Activated naive CD4-positive, alpha-beta T cell treated with anti-CD3 and anti-CD28 coated beads for 36 hours (primary cell): ENCODE data around the gene VWA3A. TPM values are rescaled to one million over a fixed set of nuclear protein-coding genes. Genes with fewer than 3 reads are reported as not detected.
"Not testable (repeated sequence)": the region's sequence is repeated elsewhere in the genome, so short reads cannot be mapped to it uniquely, and the experiment has no call there.

Source experiments
- CTCF ChIA-PET: fragments of 350-600 bp; sonication (Branson Sonifier 250); formaldehyde crosslinking; loops from one replicate; lab custom pipeline; 2021; ENCODE audit warnings: antibody characterized with exemption; lab: Charles Lee
- DNase-seq: peaks from one replicate; pipeline ENCODE4 v3.0.0-alpha.2; 2020
- H3K27ac Mint-ChIP-seq: one replicate; pipeline ENCODE4 v1.8.0; 2021; ENCODE audit warnings: mild to moderate bottlenecking, mixed read lengths
- H3K27me3 Mint-ChIP-seq: one replicate; pipeline ENCODE4 v1.8.0; 2021; ENCODE audit warnings: low read depth, mixed read lengths
- H3K36me3 Mint-ChIP-seq: one replicate; pipeline ENCODE4 v1.8.0; 2021; ENCODE audit warnings: low read depth, mixed read lengths
- H3K4me1 Mint-ChIP-seq: one replicate; pipeline ENCODE4 v1.8.0; 2021; ENCODE audit warnings: low read depth, mixed read lengths
- H3K4me3 Mint-ChIP-seq: one replicate; pipeline ENCODE4 v1.8.0; 2021; ENCODE audit warnings: mild to moderate bottlenecking, moderate library complexity, mixed read lengths
- H3K9me3 Mint-ChIP-seq: one replicate; pipeline ENCODE4 v1.8.0; 2021; ENCODE audit warnings: mixed read lengths
- intact Hi-C: fragments of 100-400 bp; cut with micrococcal nuclease; formaldehyde crosslinking; loops from one replicate; pipeline ENCODE4 v1.15.1; 2023
- total RNA-seq, 2 experiments: library from RNA; stranded (reverse); gene quantifications; one replicate each; pipeline ENCODE4 v1.2.3, GENCODE V29; 2021

VWA3A gene
- total RNA-seq, 2 experiments from 2014 or later = not detected

DNA sequence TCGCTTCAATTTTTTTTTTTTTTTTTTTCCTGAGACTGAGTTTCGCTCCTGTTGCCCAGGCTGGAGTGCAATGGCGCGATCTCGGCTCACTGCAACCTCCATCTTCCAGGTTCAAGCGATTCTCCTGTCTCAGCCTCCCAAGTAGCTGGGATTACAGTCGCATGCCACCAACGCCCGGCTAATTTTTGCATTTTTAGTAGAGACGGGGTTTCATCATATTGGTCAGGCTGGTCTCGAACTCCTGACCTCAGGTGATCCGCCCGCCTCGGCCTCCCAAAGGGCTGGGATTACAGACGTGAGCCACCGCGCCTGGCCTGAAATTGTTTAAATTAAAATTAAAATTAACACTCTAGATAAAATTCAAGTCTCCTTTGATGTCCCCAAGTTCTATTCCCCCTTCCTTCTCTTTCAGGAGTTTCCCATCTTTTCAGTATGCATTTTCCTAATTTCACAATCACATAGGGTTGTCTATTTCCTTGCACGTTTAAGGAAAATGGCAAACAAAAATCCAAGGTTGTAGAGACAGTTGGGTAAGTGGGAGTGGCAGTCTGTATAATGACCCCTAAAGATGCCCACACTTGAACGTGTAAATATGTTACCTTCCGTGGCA, 104.3 kb downstream of the VWA3A start:
- intact Hi-C loops = loop anchor here (10.0 kb wide), 2 partner anchors 1292 to 1322 kb away; partner anchors contain the start of genes DCUN1D3 and LYRM1
- Mint-ChIP-seq H3K4me3 (peak overlapping the region; percentile 80), H3K4me1 (peaks cover 40% of the 10 kb centered on the region)
- H3K36me3 Mint-ChIP-seq, H3K27ac Mint-ChIP-seq, H3K9me3 Mint-ChIP-seq, H3K27me3 Mint-ChIP-seq: not testable (repeated sequence)
- DNase-seq = peak; percentile 30
- CTCF ChIA-PET = interaction anchor here (0.6 to 2.9 kb wide), 7 partner anchors 9 to 1085 kb away, joined by 3 to 20 read pairs (median 4); partner anchors contain the start of genes EEF2K, POLR3E and UQCRC2

DNA sequence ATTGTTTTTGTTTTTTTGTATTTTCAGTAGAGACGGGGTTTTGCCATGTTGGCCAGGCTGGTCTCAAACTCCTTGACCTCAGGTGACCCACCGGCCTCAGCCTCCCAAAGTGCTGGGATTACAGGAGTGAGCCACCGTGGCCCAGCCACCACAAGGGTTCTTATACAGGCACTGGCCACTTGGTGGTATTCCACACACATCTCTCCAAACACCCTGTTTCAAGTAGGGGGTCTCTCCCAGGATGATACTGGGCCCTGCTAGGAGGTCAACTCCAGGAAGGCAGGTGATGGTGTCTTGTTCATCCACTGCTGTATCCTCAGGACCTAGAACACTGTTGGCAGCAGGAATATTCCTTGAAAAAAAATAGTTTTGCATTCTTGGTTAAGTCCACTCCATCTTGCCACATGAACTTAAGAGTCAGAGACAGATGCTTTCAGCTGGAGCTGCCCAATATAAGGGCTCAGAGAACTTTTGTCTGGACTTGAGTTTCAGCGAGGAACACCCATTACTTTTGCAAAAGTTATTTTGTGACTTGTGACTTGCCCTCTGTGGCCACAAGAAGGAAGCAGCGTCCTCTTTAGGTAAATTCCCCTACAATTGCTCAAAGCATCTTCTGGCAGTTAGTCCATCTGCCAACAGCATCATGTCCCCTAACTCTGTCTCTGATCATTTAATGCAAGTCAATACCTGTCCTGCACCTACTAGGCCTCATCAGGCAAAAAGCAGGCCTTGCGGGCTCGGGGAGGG, 106.4 kb downstream of the VWA3A start:
- CTCF ChIA-PET = interaction anchor here (0.8 to 2.9 kb wide), 4 partner anchors 99 to 183 kb away, joined by 3 to 20 read pairs (median 8); partner anchors contain the start of gene POLR3E
- DNase-seq = no peak
- peaks cover 26% of the 10 kb centered on the region for H3K4me1 Mint-ChIP-seq
- intact Hi-C loops = loop anchor here (10.0 kb wide), 2 partner anchors 1294 to 1324 kb away; partner anchors contain the start of genes DCUN1D3 and LYRM1
- H3K4me3 Mint-ChIP-seq = no peak overlapping the region
- H3K27me3 Mint-ChIP-seq = no peaks in the 10 kb centered on the region
- no peaks in the 10 kb centered on the region for H3K9me3 Mint-ChIP-seq
- no peaks in the 10 kb centered on the region for H3K36me3 Mint-ChIP-seq
- H3K27ac Mint-ChIP-seq = no peak overlapping the region

DNA sequence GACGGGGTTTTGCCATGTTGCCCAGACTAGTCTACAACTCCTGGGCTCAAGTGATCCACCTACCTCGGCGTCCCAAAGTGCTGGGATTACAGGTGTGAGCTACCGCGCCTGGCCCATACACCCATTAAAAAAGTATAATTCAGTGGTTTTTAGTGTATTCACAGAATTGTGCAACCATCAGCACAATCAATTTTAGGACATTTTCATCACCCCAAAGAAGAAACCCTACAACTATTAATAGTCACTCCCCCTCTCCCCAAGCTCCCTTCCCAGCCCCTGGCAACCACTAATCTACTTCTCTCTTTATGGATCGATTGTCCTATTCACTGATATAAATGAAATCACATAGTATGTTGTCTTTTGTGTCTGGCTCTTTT, 109.9 kb downstream of the VWA3A start:
- CTCF ChIA-PET = interaction anchor here (0.8 to 1.9 kb wide), 2 partner anchors 94 to 99 kb away, joined by 3 to 8 read pairs; partner anchors contain the start of gene POLR3E
- no peaks in the 10 kb centered on the region for H3K27me3 Mint-ChIP-seq
- H3K36me3 Mint-ChIP-seq = no peaks in the 10 kb centered on the region
- intact Hi-C loops = no loop called here
- H3K27ac Mint-ChIP-seq = no peak overlapping the region
- no peak overlapping the region for H3K4me3 Mint-ChIP-seq
- peaks cover 12% of the 10 kb centered on the region for H3K4me1 Mint-ChIP-seq
- no peak for DNase-seq
- peaks cover 4% of the 10 kb centered on the region for H3K9me3 Mint-ChIP-seq

DNA sequence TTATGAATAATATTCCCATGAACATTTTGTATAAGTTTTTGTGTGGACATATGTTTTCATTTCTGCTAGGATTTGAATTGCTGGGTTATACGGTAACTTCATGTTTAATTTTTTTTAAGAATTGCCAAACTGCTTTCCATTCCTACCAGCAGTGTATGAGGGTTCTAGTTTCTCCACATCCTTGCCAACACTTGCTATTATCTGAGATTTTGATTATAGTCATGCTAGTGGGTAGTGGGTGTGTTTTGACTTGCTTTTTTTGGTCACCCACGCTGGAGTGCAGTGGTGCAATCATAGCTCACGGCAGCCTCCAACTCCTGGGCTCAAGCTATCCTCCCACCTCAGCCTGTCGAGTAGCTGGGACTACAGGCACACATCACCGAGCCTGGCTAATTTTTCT, 110.8 kb downstream of the VWA3A start:
- Mint-ChIP-seq H3K4me3 (no peak overlapping the region), H3K4me1 (peaks cover 20% of the 10 kb centered on the region), H3K27me3 (no peaks in the 10 kb centered on the region), H3K9me3 (peaks cover 4% of the 10 kb centered on the region), H3K36me3 (peaks cover 2% of the 10 kb centered on the region), H3K27ac (no peak overlapping the region)
- CTCF ChIA-PET = interaction anchor here (1.1 to 2.7 kb wide), 2 partner anchors 14 to 96 kb away, joined by 4 to 26 read pairs; partner anchors contain the start of gene POLR3E
- intact Hi-C loops = no loop called here
- no peak for DNase-seq

DNA sequence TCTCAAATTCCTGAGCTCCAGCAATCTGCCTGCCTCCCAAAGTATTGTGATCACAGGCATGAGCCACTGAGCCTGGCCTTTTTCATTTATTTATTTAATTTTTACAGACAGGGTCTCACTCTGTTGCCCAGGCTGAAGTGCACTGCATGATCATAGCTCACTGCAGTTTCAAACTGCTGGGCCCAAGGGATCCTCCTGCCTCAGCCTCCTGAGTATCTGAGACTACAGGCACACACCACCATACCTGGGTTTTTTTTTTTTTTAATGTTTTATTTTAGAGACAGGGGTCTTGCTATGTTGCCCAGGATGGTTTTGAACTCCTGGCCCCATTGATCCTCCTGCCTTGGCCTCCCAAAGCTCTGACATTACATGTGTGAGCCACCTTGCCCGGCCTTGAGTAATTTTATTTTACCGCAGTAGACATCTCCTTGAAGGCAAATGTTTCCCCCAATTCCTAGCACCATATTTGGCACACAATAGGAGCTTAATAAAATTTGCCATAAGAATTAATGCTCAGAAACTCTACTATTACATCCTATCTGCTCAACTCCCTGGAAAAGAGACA, 111.8 kb downstream of the VWA3A start:
- no peaks in the 10 kb centered on the region for H3K27me3 Mint-ChIP-seq
- peaks cover 4% of the 10 kb centered on the region for H3K9me3 Mint-ChIP-seq
- CTCF ChIA-PET = interaction anchor here (0.7 to 2.7 kb wide), 5 partner anchors 9 to 95 kb away, joined by 3 to 26 read pairs (median 3); partner anchors contain the start of gene POLR3E
- no peak overlapping the region for H3K27ac Mint-ChIP-seq
- DNase-seq = no peak
- intact Hi-C loops = no loop called here
- peaks cover 2% of the 10 kb centered on the region for H3K36me3 Mint-ChIP-seq
- H3K4me3 Mint-ChIP-seq = no peak overlapping the region
- peaks cover 24% of the 10 kb centered on the region for H3K4me1 Mint-ChIP-seq

DNA sequence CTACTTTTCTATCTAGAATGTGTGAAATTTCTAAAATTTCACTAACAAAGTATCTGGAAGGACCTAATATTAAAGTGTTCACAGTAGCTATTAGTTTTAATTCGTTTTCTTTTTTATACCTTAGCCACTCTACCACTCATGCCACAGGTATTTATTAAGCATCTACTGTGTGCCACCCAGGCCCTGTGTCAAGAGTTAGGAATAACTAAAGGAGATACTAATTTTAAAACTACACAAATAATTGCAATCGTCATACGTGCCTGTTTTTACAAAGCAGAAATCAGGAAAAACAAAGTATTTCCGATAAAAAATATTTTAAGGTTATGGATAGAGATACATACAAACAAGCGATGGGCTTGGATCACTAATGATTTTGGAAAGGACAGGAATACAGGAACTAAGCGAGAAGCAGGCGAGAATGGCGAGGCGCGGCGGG, 113.3 kb downstream of the VWA3A start:
- no peaks in the 10 kb centered on the region for H3K27me3 Mint-ChIP-seq
- intact Hi-C loops = loop anchor here (1.0 kb wide), 4 partner anchors 10 to 92 kb away; partner anchors contain the start of gene POLR3E
- DNase-seq = no peak
- peak overlapping the region; percentile 94 for H3K4me3 Mint-ChIP-seq
- H3K27ac Mint-ChIP-seq = peak overlapping the region; percentile 74
- peaks cover 4% of the 10 kb centered on the region for H3K9me3 Mint-ChIP-seq
- H3K36me3 Mint-ChIP-seq = peaks cover 4% of the 10 kb centered on the region
- peaks cover 38% of the 10 kb centered on the region for H3K4me1 Mint-ChIP-seq
- CTCF ChIA-PET = interaction anchor here (0.6 to 4.1 kb wide), 7 partner anchors 9 to 147 kb away, joined by 3 to 27 read pairs (median 7); partner anchors contain the start of gene POLR3E

DNA sequence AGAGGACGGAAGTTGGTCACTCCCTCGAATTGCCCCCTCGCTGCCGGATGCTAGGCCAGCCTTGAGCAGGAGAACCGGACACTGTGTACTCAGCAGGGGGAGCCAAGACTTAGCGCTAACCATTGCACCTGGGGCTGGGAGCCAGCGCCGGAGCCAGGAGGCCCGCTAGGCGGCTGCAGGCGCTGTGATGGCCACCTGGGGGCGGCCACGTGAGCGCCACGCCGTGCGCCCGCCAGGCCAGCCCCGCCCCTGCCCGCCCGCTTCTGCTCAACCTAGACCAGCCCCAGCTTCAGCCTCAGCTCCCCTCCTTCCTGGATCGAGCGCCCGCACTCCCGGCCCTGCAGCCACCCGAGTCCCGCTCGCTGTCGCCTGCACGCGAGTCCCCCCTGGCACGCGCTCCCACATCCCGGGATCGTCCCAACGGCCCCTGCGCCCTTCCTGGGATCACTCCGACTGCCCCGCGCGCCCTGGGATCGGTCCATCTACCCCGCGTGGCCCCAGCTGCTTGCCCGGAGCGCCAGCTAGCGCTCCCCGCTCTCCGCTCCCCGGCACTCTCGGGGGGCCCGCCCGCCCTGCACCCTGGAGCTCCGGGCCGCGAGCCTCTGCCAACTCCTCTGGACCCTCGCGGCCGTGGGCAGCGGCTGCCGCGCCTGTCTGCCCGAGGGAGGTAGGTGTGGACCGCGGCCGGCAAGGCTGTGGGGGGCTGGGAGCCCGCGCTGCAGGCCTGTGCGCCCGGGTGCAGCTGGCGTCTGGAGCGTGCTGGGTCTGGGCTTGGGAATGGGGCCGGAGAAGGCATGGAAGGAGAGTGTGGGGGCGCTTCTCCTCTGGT, 113.9 kb downstream of the VWA3A start, which contains the start of gene EEF2K:
Gene EEF2K, plus strand, starts transcription at position 266 of the 829 bp plus-strand sequence. CDS start 19,452 bp downstream, outside the sequence.
- peak; percentile 88 for DNase-seq
- peak within 1 kb of the TSS; percentile 88 for H3K27ac Mint-ChIP-seq
- H3K4me3 Mint-ChIP-seq = peak within 1 kb of the TSS; percentile 94
- H3K36me3 Mint-ChIP-seq = peaks cover 4% of the 10 kb centered on the region
- intact Hi-C loops = loop anchor here (1.0 kb wide), 4 partner anchors 11 to 91 kb away; partner anchors contain the start of gene POLR3E
- peaks cover 4% of the 10 kb centered on the region for H3K9me3 Mint-ChIP-seq
- CTCF ChIA-PET = interaction anchor here (0.8 to 4.1 kb wide), 8 partner anchors 10 to 94 kb away, joined by 3 to 27 read pairs (median 6); partner anchors contain the start of gene POLR3E
- no peaks in the 10 kb centered on the region for H3K27me3 Mint-ChIP-seq
- H3K4me1 Mint-ChIP-seq = peaks cover 41% of the 10 kb centered on the region

Other genes starting within 250 kb of the VWA3A start
- gene NPIPB4, start 234.8 kb upstream of the VWA3A start, total RNA-seq = 10 to 100 TPM; 91.9 to 94.9 TPM
- gene UQCRC2, start 139.2 kb upstream of the VWA3A start, total RNA-seq = 100 to 1,000 TPM; 356 to 378 TPM
- not detected for gene PDZD9, start 91.4 kb upstream of the VWA3A start, total RNA-seq
- gene MOSMO, start 84.4 kb upstream of the VWA3A start, total RNA-seq = 1 to 10 TPM; 6.5 to 6.7 TPM
- under 1 TPM in 1 of 2 experiments, not detected in 1; 0.15 TPM for gene SDR42E2, start 70.0 kb downstream of the VWA3A start, total RNA-seq
- 1 to 10 TPM; 9.8 to 10.0 TPM for gene EEF2K, start 113.7 kb downstream of the VWA3A start, total RNA-seq
- gene POLR3E, start 204.9 kb downstream of the VWA3A start, total RNA-seq = 10 to 100 TPM; 72.9 to 74.7 TPM